T-cell (primary cell): ENCODE measurements around the gene PRRC2B. TPM values are rescaled to one million over a fixed set of nuclear protein-coding genes. Genes with fewer than 3 reads are reported as not detected.

Experiments used
- total RNA-seq, 35 experiments: library from RNA in 6 of 35; stranded (reverse) in 6 of 35; fragments of 120-200 nt in 1 of 35; gene quantifications; one replicate each; pipeline versions ENCODE4 v1.2.1 to v1.2.4 and lab custom pipeline; 2013 to 2026

The PRRC2B gene
- total RNA-seq, 5 donors from 2014 or later (not counting 1 experiment from before 2014, with no cell fraction given), result 259 to 375 (median 370) TPM

Other genes starting within 250 kb of the PRRC2B start
- gene FAM78A, start 117.6 kb upstream of the PRRC2B start, total RNA-seq, result 100 to 1,000 TPM in 1 of 5 donors, 10 to 100 TPM in 4; 70.4 to 106 (median 98.4) TPM
- under 1 TPM in 3 of 5 donors, not detected in 2; 0.13 to 0.58 (median 0.13) TPM for gene PLPP7, start 104.4 kb upstream of the PRRC2B start, total RNA-seq
- 10 to 100 TPM; 45.3 to 74.4 (median 56.9) TPM for gene POMT1, start 108.8 kb downstream of the PRRC2B start, total RNA-seq
- 10 to 100 TPM; 20.0 to 34.7 (median 32.0) TPM for gene UCK1, start 137.2 kb downstream of the PRRC2B start, total RNA-seq
- gene PRRT1B, start 151.4 kb downstream of the PRRC2B start, total RNA-seq, result not detected